Mucosa of descending colon (tissue), 3 donors: ENCODE results near the gene TRAK1. TPM values are rescaled to one million over a fixed set of nuclear protein-coding genes. Genes with fewer than 3 reads are reported as not detected.

Experiments used
- ATAC-seq: fragments of 200-7000 bp; cut with Tn5 transposase; one replicate; pipeline ENCODE4 v1.9.1; 2020; ENCODE audit warnings: mild to moderate bottlenecking, moderate library complexity
- DNase-seq, 3 donors: peaks; one replicate each; pipeline ENCODE4 v3.0.0-alpha.2; 2020
- H3K36me3 ChIP-seq: fragments of 200-600 bp; one replicate; pipeline ENCODE4 v1.8.0; 2021; ENCODE audit warnings: low read depth, mild to moderate bottlenecking
- H3K4me1 ChIP-seq: fragments of 200-600 bp; one replicate; pipeline ENCODE4 v1.8.0; 2021; ENCODE audit warnings: low read depth, mild to moderate bottlenecking
- H3K4me3 ChIP-seq: fragments of 200-600 bp; one replicate; pipeline ENCODE4 v1.8.0; 2021; ENCODE audit warnings: mild to moderate bottlenecking
- H3K9me3 ChIP-seq: fragments of 200-600 bp; one replicate; pipeline ENCODE4 v1.8.0; 2021; ENCODE audit warnings: mild to moderate bottlenecking
- CTCF ChIP-seq: fragments of 200-600 bp; IDR thresholded peaks from one replicate; pipeline ENCODE4 v1.8.0; 2022; ENCODE audit warnings: antibody characterized with exemption, mild to moderate bottlenecking
- intact Hi-C, 2 donors: fragments of 100-400 bp; cut with DNase I in 1 of 2; cut with micrococcal nuclease in 1 of 2; formaldehyde crosslinking; loops; one replicate each; pipeline versions ENCODE4 v1.11.0 to v1.11.1; 2022; cut with DNase I, micrococcal nuclease
- total RNA-seq, 3 donors: library from RNA; stranded (reverse); fragmentation: NEBNext Ultra II Directional in 2 of 3; extraction: Animal tissue kit (Norgen Biotek cat#: 25700) in 2 of 3; gene quantifications; one replicate each; pipeline versions ENCODE4 v1.2.1 to v1.2.4, GENCODE V29; 2021 to 2023
- donor health status: DM: no; HTN: no; CAD: no; lungs with moderate emphysema.
- donor health status: DM: no; HTN: no; CAD: no.
- donor health status: DM: no; HTN: yes; CAD: no.

Gene TRAK1
- total RNA-seq, 3 donors from 2014 or later: 61.8 to 104 (median 83.4) TPM

- no peak for DNase-seq
- H3K4me3 ChIP-seq: no peak overlapping the region
- no peaks in the 10 kb centered on the region for H3K9me3 ChIP-seq
- ATAC-seq: no peak
- no peak for TF ChIP-seq CTCF
- H3K4me1 ChIP-seq: peaks cover 22% of the 10 kb centered on the region
- intact Hi-C loops: no loop called here
- no peaks in the 10 kb centered on the region for H3K36me3 ChIP-seq
These were observed 73.5 kb downstream of the TRAK1 start for GRCh38 chr3:42164656-42165055.

- ATAC-seq: no peak
- no peak overlapping the region for H3K4me3 ChIP-seq
- TF ChIP-seq CTCF: no peak
- intact Hi-C loops: no loop called here
- no peak for DNase-seq
- peaks cover 19% of the 10 kb centered on the region for H3K4me1 ChIP-seq
- no peaks in the 10 kb centered on the region for H3K36me3 ChIP-seq
- H3K9me3 ChIP-seq: no peaks in the 10 kb centered on the region
These were observed 74.1 kb downstream of the TRAK1 start for GRCh38 chr3:42165211-42165610.

- peak in 1 of 3 donors; percentile 48 for DNase-seq
- ATAC-seq: peak; percentile 91
- intact Hi-C loops: no loop called here
- Histone ChIP-seq H3K4me3 (no peak overlapping the region), H3K9me3 (no peaks in the 10 kb centered on the region), H3K36me3 (no peaks in the 10 kb centered on the region), H3K4me1 (peaks cover 14% of the 10 kb centered on the region)
- no peak for TF ChIP-seq CTCF
These were observed 75.1 kb downstream of the TRAK1 start for GRCh38 chr3:42166214-42166613.

- ATAC-seq (no peak), DNase-seq (no peak)
- H3K36me3 ChIP-seq: no peaks in the 10 kb centered on the region
- H3K4me1 ChIP-seq: peaks cover 13% of the 10 kb centered on the region
- no peak for TF ChIP-seq CTCF
- no peak overlapping the region for H3K4me3 ChIP-seq
- no peaks in the 10 kb centered on the region for H3K9me3 ChIP-seq
- intact Hi-C loops: no loop called here
These were observed 75.6 kb downstream of the TRAK1 start for GRCh38 chr3:42166662-42167300.

- H3K9me3 ChIP-seq: no peaks in the 10 kb centered on the region
These were observed 78.5 kb downstream of the TRAK1 start for GRCh38 chr3:42169579-42170120.

More at GRCh38 chr3:42169579-42170120, 78.5 kb downstream of the TRAK1 start:
- Histone ChIP-seq H3K4me1 (peaks cover 5% of the 10 kb centered on the region), H3K36me3 (no peaks in the 10 kb centered on the region), H3K4me3 (no peak overlapping the region)
- no peak for DNase-seq
- peak; percentile 48 for ATAC-seq
- intact Hi-C loops: no loop called here
- no peak for TF ChIP-seq CTCF
